ENCODE data around the gene PGLYRP3.

DNA sequence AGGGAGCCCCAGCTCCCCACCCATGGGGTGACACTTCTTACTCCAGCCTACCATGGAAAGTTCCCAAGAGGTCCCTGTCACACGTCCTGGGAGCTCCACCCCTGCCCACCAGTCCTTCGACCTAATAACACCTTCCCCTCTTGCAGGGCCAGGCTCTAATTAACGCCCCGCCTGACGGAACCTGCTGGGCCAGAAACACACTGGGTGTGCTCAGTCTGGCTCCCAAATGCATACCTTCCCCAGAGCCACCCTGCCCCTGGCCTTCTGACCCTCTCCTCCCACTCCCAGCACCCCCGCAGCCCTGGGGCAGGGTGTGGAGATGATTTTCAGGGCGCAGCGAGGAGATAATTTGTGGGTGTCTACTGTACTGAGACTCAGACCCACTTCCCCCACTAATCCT lies 20.6 kb downstream of the PGLYRP3 start:
- TF ChIP-seq SRSF1 (optimal IDR thresholded peaks at IDR 0.05; ENCODE audit: low read depth, low read length) = no peak
- no peak for TF ChIP-seq ZBTB40 (IDR thresholded peaks at IDR 0.05)
- no peak for TF ChIP-seq ZBTB40 (CRISPR knock-in tag; IDR thresholded peaks at IDR 0.05)
- TF ChIP-seq, protein P1, sequence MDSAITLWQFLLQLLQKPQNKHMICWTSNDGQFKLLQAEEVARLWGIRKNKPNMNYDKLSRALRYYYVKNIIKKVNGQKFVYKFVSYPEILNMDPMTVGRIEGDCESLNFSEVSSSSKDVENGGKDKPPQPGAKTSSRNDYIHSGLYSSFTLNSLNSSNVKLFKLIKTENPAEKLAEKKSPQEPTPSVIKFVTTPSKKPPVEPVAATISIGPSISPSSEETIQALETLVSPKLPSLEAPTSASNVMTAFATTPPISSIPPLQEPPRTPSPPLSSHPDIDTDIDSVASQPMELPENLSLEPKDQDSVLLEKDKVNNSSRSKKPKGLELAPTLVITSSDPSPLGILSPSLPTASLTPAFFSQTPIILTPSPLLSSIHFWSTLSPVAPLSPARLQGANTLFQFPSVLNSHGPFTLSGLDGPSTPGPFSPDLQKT (CRISPR knock-in tag; IDR thresholded peaks at IDR 0.05; ENCODE audit: borderline replicate concordance) = no peak
- TF ChIP-seq ETV6 (CRISPR knock-in tag; conservative IDR thresholded peaks at IDR 0.05) = no peak
- no peak for TF ChIP-seq FLYWCH1 (CRISPR knock-in tag; IDR thresholded peaks at IDR 0.05)
- TF ChIP-seq PAX8 (CRISPR knock-in tag; IDR thresholded peaks at IDR 0.05; ENCODE audit: borderline replicate concordance) = no peak
- no peak for TF ChIP-seq ZFP41 (CRISPR knock-in tag; IDR thresholded peaks at IDR 0.05; ENCODE audit: borderline replicate concordance)
- no peak for TF ChIP-seq ZNF232 (CRISPR knock-in tag; IDR thresholded peaks at IDR 0.05; ENCODE audit: borderline replicate concordance)
- TF ChIP-seq ZNF30 (CRISPR knock-in tag; IDR thresholded peaks at IDR 0.05) = no peak
- TF ChIP-seq THAP11 (CRISPR knock-in tag; IDR thresholded peaks at IDR 0.05) = no peak
- TF ChIP-seq CTCF (CRISPR knock-in tag; IDR thresholded peaks at IDR 0.05) = no peak
- no peak for TF ChIP-seq ZNF598 (CRISPR knock-in tag; IDR thresholded peaks at IDR 0.05; ENCODE audit: borderline replicate concordance)
- TF ChIP-seq ZNF75D (CRISPR knock-in tag; IDR thresholded peaks at IDR 0.05; ENCODE audit: borderline replicate concordance) = no peak
- TF ChIP-seq ZNF782 (CRISPR knock-in tag; IDR thresholded peaks at IDR 0.05; ENCODE audit: borderline replicate concordance) = no peak
